A549 (cell line): ENCODE results near the gene FUOM. TPM values are rescaled to one million over a fixed set of nuclear protein-coding genes. Genes with fewer than 3 reads are reported as not detected.
"Not testable (repeated sequence)": the region's sequence is repeated elsewhere in the genome, so short reads cannot be mapped to it uniquely, and the experiment has no call there.

Experiments used
- ATAC-seq, 2 experiments: fragments of 200-7000 bp in 1 of 2; fragments of >200 bp in 1 of 2; cut with Nextera tagmentation in 1 of 2; cut with Tn5 transposase in 1 of 2; 3 replicates each; pipeline versions ENCODE4 v1.8.0 to v1.9.1; 2018 to 2020; ENCODE audit warnings: mild to moderate bottlenecking in 1 of 2, moderate library complexity in 1 of 2
- CTCF ChIA-PET: fragments of 300-600 bp; sonication (Branson Sonifier 250); formaldehyde crosslinking; extraction: SDS; loops from one replicate; lab custom pipeline; 2021; ENCODE audit warnings: antibody characterized with exemption, inconsistent platforms; lab: Yijun Ruan, JAX
- POLR2A ChIA-PET: fragments of 350-600 bp; formaldehyde crosslinking; extraction: SDS; loops from one replicate; lab custom pipeline; 2021; ENCODE audit warnings: antibody characterized with exemption, inconsistent platforms; lab: Yijun Ruan, JAX
- DNase-seq, 2 experiments: peaks; one replicate each; pipeline versions ENCODE4 v3.0.0 to v3.0.0-alpha.2; 2011 to 2016; ENCODE audit warnings: low read depth in 1 of 2, low spot score in 1 of 2
- FAIRE-seq: peaks from 2 replicates; lab custom pipeline; 2011; peaks lifted over from hg19 to GRCh38; lab: Jason Lieb, UNC
- H3K27ac ChIP-seq, 2 experiments: fragments of >200 bp; sonication (Bioruptor Twin); formaldehyde crosslinking; 3 replicates each; pipeline ENCODE4 v1.5.1; 2016 to 2017
- H3K4me1 ChIP-seq: fragments of >200 bp; sonication (Bioruptor Twin); formaldehyde crosslinking; 3 replicates; pipeline ENCODE4 v1.6.1; 2016
- H3K4me2 ChIP-seq: fragments of >200 bp; sonication (Bioruptor Twin); formaldehyde crosslinking; 3 replicates; pipeline ENCODE4 v1.6.1; 2016
- H3K4me3 ChIP-seq: fragments of >200 bp; sonication (Bioruptor Twin); formaldehyde crosslinking; 3 replicates; pipeline ENCODE4 v1.5.1; 2016
- H3K9me3 ChIP-seq: fragments of >200 bp; sonication (Bioruptor Twin); formaldehyde crosslinking; 3 replicates; pipeline ENCODE4 v1.6.1; 2016
- ATOH8 ChIP-seq: fragments of 250-450 bp; sonication (Bioruptor Pico); IDR thresholded peaks from 2 replicates; pipeline ENCODE4 v1.5.0; 2020; ENCODE audit warnings: low read depth, mild to moderate bottlenecking, moderate library complexity
- BCL3 ChIP-seq: fragments of >200 bp; sonication (Bioruptor Twin); formaldehyde crosslinking; IDR thresholded peaks from 3 replicates; pipeline ENCODE4 v1.6.1; 2016
- CBX8 ChIP-seq: fragments of 200-600 bp; sonication (generic); IDR thresholded peaks from 2 replicates; pipeline ENCODE4 v1.6.1; 2016
- CEBPB ChIP-seq, 2 experiments: fragments of >200 bp in 1 of 2; sonication (Bioruptor Twin) in 1 of 2; formaldehyde crosslinking in 1 of 2; IDR thresholded peaks; 2 replicates each; pipeline ENCODE4 v1.6.1; 2012 to 2016
- E2F6 ChIP-seq: IDR thresholded peaks from 2 replicates; pipeline ENCODE4 v1.6.1; 2012; ENCODE audit warnings: low read depth, borderline replicate concordance
- EHMT2 ChIP-seq: fragments of 200-600 bp; sonication (generic); IDR thresholded peaks from 2 replicates; pipeline ENCODE4 v1.6.1; 2016; ENCODE audit warnings: antibody characterized with exemption, low read depth, mild to moderate bottlenecking, moderate library complexity
- EP300 ChIP-seq, 2 experiments: fragments of >200 bp; sonication (Bioruptor Twin); formaldehyde crosslinking; IDR thresholded peaks; 2 replicates in 1 of 2; 3 replicates in 1 of 2; pipeline ENCODE4 v1.6.1; 2016 to 2017
- HEYL ChIP-seq: fragments of 250-450 bp; sonication (Bioruptor Pico); IDR thresholded peaks from 2 replicates; pipeline ENCODE4 v1.8.0; 2021; ENCODE audit warnings: mild to moderate bottlenecking, moderate library complexity
- JUN ChIP-seq, 2 experiments: fragments of >200 bp; sonication (Bioruptor Twin); formaldehyde crosslinking; IDR thresholded peaks; 2 replicates in 1 of 2; 3 replicates in 1 of 2; pipeline ENCODE4 v1.6.1; 2016 to 2017
- MAFK ChIP-seq: fragments of 450-650 bp; IDR thresholded peaks from 2 replicates; pipeline ENCODE4 v1.6.1; 2014; ENCODE audit not compliant: partially characterized antibody
- NR3C1 ChIP-seq: fragments of >200 bp; sonication (Bioruptor Twin); formaldehyde crosslinking; IDR thresholded peaks from 3 replicates; pipeline ENCODE4 v1.6.1; 2017
- POLR2A ChIP-seq: IDR thresholded peaks from 2 replicates; pipeline ENCODE4 v1.6.1; 2012; ENCODE audit warnings: mild to moderate bottlenecking, low read length
- RCOR1 ChIP-seq: fragments of 150-350 bp; IDR thresholded peaks from 2 replicates; pipeline ENCODE4 v1.6.1; 2014; ENCODE audit warnings: antibody characterized with exemption, low read length, low read depth
- SMC3 ChIP-seq: fragments of >200 bp; sonication (Bioruptor Twin); formaldehyde crosslinking; IDR thresholded peaks from 3 replicates; pipeline ENCODE4 v1.6.1; 2018; ENCODE audit warnings: inconsistent platforms
- ZFP36 ChIP-seq: fragments of 450-650 bp; IDR thresholded peaks from 2 replicates; pipeline ENCODE4 v1.6.1; 2014; ENCODE audit warnings: borderline replicate concordance; ENCODE audit not compliant: partially characterized antibody
- ZSCAN20 ChIP-seq: fragments of 250-450 bp; sonication (Bioruptor Pico); IDR thresholded peaks from 2 replicates; pipeline ENCODE4 v1.8.0; 2022; ENCODE audit warnings: mild to moderate bottlenecking, moderate library complexity
- WGBS: methylation state at CpG from one replicate; pipeline ENCODE4 v1.1.6; 2017; ENCODE audit errors: missing lambda C conversion rate; 5-methylcytosine and 5-hydroxymethylcytosine counted together
- polyA plus RNA-seq, 4 experiments: library from polyadenylated mRNA; depleted of rRNA in 3 of 4; stranded (reverse); fragments of >200 nt; fragmentation: RNase III in 1 of 4; extraction: RNeasy Plus Mini Kit Qiagen cat#74134 plus additional on column Dnase treatment in 1 of 4; gene quantifications; 2 replicates in 3 of 4; 3 replicates in 1 of 4; pipeline ENCODE4 v1.2.3, GENCODE V29; 2011 to 2017

Gene FUOM
- polyA plus RNA-seq, 2 of the 4 experiments (the other 2 are of a cell fraction), result 6.8 to 8.1 TPM

- CTCF ChIA-PET, result interaction anchor here (1.3 to 1.5 kb wide), 3 partner anchors 9 to 16 kb away, joined by 3 to 9 read pairs (median 4); no protein-coding TSS in a partner anchor
- Histone ChIP-seq H3K9me3 (no peaks in the 10 kb centered on the region; the same call in 2 of the 3 replicates), H3K4me1 (peaks cover 24% of the 10 kb centered on the region), H3K27ac (peak overlapping the region; percentile 64 to 76)
- 20% methylated on average over 1 of the region's 13 CpGs for WGBS
- ATAC-seq (peak; percentile 69 to 80), DNase-seq (peak; percentile 69 to 77), FAIRE-seq (no peak)
- POLR2A ChIA-PET, result interaction anchor here (0.6 kb wide), 1 partner anchor 37 kb away, joined by 4 read pairs; no protein-coding TSS in a partner anchor
- TF ChIP-seq EP300 (IDR thresholded peaks at IDR 0.05) (no peak), CEBPB (IDR thresholded peaks at IDR 0.05) (no peak), JUN (IDR thresholded peaks at IDR 0.05) (no peak), HEYL (CRISPR knock-in tag) (no peak), CBX8 (no peak), ATOH8 (CRISPR knock-in tag) (no peak), ZSCAN20 (CRISPR knock-in tag) (no peak), E2F6 (no peak), RCOR1 (no peak), SMC3 (no peak), EHMT2 (no peak), POLR2A (no peak), ZFP36 (no peak), NR3C1 (no peak), BCL3 (no peak)
- TF ChIP-seq, all 56 proteins: peak for 0
- Histone ChIP-seq H3K4me2 (peak overlapping the region; percentile 68), H3K4me3 (peak overlapping the region; percentile 36)
Observed at GRCh38 chr10:133324198-133324792, 33.5 kb downstream of the FUOM start.

- CTCF ChIA-PET, result interaction anchor here (1.8 to 4.0 kb wide), 3 partner anchors 7 to 15 kb away, joined by 5 to 56 read pairs (median 10); no protein-coding TSS in a partner anchor
- H3K4me3 ChIP-seq, ATAC-seq, DNase-seq, H3K9me3 ChIP-seq, POLR2A ChIA-PET, H3K27ac ChIP-seq, FAIRE-seq, H3K4me2 ChIP-seq: not testable (repeated sequence)
- peaks cover 20% of the 10 kb centered on the region for H3K4me1 ChIP-seq
- 75% methylated on average over 12 of the region's 14 CpGs for WGBS
Observed at GRCh38 chr10:133322064-133322709, 35.6 kb downstream of the FUOM start.

GRCh38 chr10:133320852-133321422 is 36.9 kb downstream of the FUOM start:
- TF ChIP-seq MAFK, result peak; percentile 96
- H3K9me3 ChIP-seq, DNase-seq, FAIRE-seq, POLR2A ChIA-PET, H3K4me2 ChIP-seq, ATAC-seq, H3K27ac ChIP-seq, H3K4me3 ChIP-seq: not testable (repeated sequence)
- CTCF ChIA-PET, result interaction anchor here (0.6 to 4.0 kb wide), 6 partner anchors 8 to 652 kb away, joined by 3 to 56 read pairs (median 4); no protein-coding TSS in a partner anchor
- WGBS, result 76% methylated on average over 6 of the region's 6 CpGs
- peaks cover 15% of the 10 kb centered on the region for H3K4me1 ChIP-seq
